Vagina (tissue), 2 donors: ENCODE data around the gene SP8.

Experiments
- POLR2A ChIP-seq, 2 donors: fragments of 450-650 bp; IDR thresholded peaks; one replicate each; pipeline ENCODE4 v1.6.1; 2017; ENCODE audit warnings: antibody characterized with exemption in 2 of 2, mild to moderate bottlenecking in 2 of 2, moderate library complexity in 2 of 2
- TF ChIP-seq, protein P1 (sequence below), 3 experiments: fragments of 450-650 bp in 2 of 3; fragments of 200-600 bp in 1 of 3; sonication (generic) in 1 of 3; IDR thresholded peaks; one replicate each; pipeline ENCODE4 v1.5.1; 2017 to 2019; ENCODE audit warnings: antibody characterized with exemption in 3 of 3, mild to moderate bottlenecking in 2 of 3, moderate library complexity in 2 of 3

DNA sequence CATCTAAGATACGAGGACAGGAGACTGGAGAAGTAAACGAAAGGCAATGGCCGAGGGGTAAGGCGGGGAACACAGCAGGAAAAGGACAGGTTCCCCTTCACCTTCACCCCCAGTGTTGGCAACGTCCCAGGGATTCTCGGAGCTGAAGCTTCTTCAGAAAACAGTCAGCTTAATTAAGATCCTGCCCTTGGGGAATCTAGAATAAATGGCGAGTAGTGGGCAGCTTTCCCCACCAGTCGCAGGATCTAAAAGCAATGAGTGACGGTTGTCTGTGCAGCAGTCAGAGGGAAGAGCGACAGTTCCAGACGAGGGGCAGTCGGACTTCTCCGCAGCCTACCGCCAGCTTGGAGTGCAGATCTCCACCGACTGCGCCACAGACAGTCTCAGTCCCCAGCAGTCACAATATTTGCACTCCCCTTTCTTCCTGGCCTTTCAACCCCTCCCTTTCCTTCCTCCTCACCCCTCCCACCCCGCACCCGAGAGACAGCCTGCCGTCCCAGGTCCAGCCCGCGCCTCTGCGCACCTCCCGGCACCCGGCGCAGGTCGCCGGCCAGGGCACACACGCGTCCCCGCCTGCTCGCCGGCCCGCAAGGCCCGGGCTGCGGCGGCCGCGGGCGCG lies 10.9 kb upstream of the SP8 start:
- TF ChIP-seq, protein P1, sequence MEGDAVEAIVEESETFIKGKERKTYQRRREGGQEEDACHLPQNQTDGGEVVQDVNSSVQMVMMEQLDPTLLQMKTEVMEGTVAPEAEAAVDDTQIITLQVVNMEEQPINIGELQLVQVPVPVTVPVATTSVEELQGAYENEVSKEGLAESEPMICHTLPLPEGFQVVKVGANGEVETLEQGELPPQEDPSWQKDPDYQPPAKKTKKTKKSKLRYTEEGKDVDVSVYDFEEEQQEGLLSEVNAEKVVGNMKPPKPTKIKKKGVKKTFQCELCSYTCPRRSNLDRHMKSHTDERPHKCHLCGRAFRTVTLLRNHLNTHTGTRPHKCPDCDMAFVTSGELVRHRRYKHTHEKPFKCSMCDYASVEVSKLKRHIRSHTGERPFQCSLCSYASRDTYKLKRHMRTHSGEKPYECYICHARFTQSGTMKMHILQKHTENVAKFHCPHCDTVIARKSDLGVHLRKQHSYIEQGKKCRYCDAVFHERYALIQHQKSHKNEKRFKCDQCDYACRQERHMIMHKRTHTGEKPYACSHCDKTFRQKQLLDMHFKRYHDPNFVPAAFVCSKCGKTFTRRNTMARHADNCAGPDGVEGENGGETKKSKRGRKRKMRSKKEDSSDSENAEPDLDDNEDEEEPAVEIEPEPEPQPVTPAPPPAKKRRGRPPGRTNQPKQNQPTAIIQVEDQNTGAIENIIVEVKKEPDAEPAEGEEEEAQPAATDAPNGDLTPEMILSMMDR (IDR thresholded peaks at IDR 0.05): no peak
- TF ChIP-seq POLR2A (IDR thresholded peaks at IDR 0.05): no peak
